Stimulated activated CD4-positive, alpha-beta T cell treated with anti-CD3 and anti-CD28 coated beads, Interleukin-12 subunit alpha, Interleukin-12 subunit beta, amount 100 ng/mL, for 48 hours (primary cell): ENCODE data around the gene ZNF423.

Experiments
- DNase-seq, 3 donors: peaks; one replicate each; pipeline ENCODE4 v3.0.0-alpha.2; 2020; ENCODE audit warnings: low read depth in 2 of 3, low spot score in 1 of 3

The ZNF423 gene

DNA sequence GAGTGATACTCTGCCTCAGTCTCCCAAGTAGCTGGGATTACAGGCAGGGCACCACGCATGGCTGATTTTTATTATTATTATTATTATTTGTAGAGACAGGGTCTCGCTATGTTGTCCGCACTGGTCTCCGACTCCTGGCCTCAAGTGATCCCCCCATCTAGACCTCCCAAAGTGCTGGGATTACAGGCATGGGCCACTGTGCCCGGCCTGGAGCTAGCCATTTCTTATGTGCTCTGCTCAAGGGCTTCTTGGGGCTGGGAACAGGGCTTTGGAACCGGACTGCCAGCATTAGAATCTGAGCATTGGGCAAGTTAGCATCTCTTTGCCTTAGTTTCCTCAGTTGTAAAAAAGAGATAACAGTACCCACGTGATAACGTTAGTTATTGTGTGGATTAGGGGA is 371.0 kb downstream of the ZNF423 start:
- DNase-seq, result no peak

GRCh38 chr16:49484451-49484849 is 371.5 kb downstream of the ZNF423 start:
- DNase-seq, result no peak

GRCh38 chr16:49483651-49484450 is 372.1 kb downstream of the ZNF423 start:
- no peak for DNase-seq

- no peak for DNase-seq
Measured at GRCh38 chr16:49483251-49483650, 372.7 kb downstream of the ZNF423 start.

GRCh38 chr16:49482690-49483089 is 373.2 kb downstream of the ZNF423 start:
- DNase-seq, result no peak

- DNase-seq, result no peak
Measured at GRCh38 chr16:49478616-49479015, 377.3 kb downstream of the ZNF423 start.

DNA sequence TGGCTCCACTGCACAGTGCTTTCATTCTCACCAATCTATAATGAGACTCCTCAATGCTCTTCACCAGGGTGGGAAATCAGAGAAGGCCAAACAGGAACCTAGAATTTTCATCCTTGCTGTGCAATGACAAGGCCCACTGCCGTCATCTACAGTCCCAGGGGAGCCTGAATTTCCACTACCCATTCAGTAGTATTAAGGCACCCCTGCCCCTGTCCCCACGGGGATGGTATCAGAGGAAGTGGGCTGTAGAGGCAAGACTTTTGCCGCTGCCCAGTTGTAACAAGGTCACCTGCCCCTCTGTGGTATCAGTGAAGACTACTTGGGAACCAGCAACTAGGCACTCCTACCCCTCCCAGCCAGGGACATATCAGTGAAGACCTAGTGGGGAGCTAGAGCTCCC is 377.8 kb downstream of the ZNF423 start:
- no peak for DNase-seq

- no peak for DNase-seq
Measured at GRCh38 chr16:49477250-49477895, 378.5 kb downstream of the ZNF423 start.

GRCh38 chr16:49474741-49475140 is 381.2 kb downstream of the ZNF423 start:
- DNase-seq, result no peak

DNA sequence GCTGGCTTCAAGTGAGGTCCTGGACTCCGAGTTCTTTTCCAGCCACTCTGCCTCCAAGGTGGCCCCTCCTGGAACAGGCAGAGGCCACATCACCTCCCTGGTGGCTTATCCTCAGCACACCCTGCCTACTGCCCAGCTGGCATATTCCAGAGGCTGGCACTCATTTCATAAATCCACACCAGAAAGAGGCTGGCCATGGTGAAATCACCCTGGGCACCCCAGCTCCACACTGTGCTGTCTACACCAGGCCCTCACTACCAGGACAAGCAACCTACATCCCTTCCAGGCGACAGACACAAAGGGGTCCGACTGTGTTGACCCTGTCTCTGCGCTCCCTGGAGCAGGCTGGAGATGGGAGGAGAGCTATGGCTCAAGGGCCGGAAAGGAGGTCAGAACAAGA is 382.1 kb downstream of the ZNF423 start:
- no peak for DNase-seq

GRCh38 chr16:49473131-49473530 is 382.8 kb downstream of the ZNF423 start:
- DNase-seq, result no peak

DNA sequence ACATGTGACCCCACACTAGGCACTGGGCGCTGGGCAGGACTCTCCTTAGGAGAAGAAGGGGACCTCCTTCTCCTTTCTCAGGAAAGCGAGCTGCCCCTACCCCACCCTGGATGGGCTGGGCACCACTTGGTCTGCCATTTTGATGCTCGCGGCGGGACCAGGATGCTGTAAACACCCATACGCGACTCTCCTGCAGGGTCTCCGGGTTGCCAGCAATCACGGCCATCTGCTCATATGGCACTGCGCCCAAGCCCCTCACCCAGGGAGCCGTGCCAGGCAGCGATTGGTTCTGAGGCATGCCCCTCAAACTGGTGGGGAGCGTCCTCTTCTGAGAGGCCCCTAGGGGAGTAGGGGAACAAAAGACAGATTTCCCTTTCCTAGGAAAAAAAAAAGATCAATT is 383.3 kb downstream of the ZNF423 start:
- no peak for DNase-seq

DNA sequence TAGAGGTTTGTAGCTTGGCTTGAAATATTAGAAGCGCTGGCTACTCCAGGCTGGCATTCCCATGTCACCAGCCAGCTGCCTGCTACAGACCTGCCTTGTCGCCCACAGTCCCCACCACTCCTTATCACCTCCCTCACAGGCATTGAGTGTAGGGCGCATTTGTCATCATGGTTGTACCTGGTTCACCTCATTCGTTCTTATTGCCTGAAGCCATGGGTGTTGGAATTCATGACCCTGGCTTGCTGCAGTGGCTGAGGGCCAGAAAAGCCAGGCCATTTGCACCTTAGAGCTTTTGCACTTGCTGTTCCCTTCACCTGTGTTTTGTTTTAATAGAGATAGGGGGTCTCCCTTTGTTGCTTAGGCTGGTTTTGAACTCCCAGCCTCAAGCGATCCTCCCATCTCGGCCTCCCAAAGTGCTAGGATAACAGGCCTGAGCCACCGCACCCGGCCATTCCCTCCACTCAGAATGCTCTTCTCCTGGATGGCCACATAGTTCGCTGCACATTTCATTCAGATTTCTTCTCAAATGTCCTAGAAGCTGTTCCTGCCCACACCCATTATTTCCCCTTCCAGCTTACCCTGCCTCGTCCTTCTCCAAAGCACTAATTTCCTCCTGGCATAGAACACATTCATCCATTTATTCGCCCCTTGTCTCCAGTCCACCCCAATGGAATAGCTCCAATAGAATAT is 384.7 kb downstream of the ZNF423 start:
- no peak for DNase-seq

DNA sequence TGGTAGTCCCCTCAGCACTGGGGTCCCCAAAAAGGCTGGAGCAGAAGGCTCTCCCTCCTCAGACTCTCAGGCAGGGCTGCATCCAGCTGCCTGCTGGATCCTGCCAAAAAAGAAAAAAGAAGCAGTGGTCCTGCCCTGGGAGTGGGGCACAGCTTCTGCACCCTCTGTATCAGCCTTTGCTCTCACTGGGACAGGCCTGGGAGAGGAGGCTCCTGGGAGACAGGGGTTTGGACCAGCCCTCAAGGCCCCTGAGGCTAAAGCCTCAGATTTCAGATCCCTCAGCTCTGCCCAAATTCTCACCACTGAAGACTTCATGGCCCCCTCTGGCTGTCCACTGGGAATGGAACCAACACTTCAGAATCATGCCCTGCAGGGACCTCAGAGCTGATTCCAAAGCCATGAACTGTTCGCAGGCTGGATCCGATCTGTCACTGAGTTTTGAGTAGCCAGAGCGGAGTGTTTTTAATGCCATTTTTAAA is 385.4 kb downstream of the ZNF423 start:
- DNase-seq, result no peak

DNA sequence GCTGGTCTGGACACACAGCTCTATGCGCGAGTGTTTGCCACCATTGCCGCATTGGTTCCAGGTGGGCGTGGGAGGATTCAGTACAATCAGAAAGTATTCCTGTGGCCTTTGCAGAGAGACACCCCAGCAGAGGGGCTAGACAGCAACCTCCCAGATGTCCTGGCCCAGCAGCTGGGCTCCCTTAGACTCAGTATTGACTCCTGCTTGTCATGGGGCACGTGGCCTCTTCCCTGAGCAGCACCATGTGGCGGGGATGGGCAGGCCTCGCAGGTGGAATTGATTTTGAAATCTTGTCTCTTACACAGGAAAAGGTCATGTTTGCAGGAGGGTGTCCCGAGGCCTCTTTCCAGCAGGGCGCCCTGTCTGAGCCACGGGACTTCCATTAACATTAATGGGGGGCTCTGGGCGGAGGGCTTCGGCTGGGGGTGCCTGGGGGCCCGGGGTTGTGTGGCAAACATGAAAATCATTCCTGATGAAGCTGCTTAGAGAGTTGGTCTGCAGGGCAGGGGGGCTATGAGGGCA is 385.9 kb downstream of the ZNF423 start:
- DNase-seq, result no peak

DNA sequence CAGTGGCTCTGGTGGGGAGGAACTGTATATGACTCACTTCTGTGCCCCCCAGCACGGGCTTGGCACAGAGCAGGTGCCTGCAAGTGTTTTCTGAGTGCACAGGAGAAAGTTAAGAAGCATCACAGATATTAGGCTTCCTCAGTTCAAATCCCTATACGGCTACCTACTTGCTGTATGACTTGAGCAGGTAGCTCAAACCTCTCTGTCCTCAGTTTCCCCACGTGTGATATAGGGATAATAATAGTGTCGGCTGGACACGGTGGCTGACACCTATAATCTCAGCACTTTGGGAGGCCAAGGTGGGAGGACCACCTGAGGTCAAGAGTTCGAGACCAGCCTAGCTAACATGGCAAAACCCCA is 386.6 kb downstream of the ZNF423 start:
- no peak for DNase-seq

DNA sequence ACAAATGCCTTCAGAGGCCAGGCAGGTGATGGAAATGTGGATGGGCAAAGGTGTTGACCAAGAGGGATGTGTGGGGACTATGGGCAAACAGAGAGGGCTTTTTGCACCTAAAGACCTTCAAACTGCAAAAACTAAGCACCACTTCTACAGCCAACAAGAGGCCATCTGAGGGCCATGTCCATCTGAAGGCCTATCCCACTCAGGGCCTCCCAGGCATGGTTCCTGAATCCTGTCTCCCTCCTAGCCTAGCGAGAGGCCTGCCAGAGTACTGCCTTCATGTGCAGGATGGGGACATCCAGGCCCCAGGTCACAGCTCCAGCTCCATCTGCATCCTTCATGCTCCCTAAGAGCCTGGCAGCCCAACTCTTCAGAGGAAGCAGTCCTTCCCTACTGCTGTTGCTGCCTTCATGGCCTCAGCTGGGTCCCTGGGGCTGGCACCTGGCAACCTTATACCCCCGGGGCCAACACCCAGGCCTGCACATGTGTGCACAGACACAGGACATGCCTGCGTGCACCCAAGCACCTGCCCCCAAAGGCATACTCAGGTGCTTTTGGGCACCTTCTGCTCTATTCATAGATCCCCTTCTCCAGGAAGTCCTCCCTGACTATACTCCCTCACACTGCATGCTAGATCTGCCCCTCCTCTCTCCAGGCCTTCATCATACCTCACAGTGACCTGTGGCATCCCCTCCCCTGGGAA is 387.2 kb downstream of the ZNF423 start:
- no peak for DNase-seq

GRCh38 chr16:49467540-49468372 is 388.2 kb downstream of the ZNF423 start:
- no peak for DNase-seq

DNA sequence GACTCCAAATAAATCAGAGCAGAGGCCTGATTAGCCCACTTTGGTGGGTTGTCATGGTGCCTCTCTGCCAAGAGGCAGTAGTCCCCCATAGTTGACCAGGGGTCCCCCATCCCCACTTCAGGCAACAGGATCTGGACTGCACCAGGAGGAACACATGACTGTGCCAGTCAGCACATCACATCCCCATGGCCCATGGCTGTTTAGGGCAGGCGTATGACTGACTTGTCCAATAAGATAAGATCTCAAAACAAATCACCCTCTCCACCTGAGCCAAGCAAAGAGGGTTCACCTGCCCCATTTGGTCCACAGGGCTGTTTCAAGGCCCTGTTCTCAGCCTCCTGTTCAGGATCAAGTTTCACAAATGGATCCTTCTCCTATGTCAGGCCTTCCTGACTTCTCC is 389.0 kb downstream of the ZNF423 start:
- no peak for DNase-seq

GRCh38 chr16:49466529-49466831 is 389.4 kb downstream of the ZNF423 start:
- DNase-seq, result no peak
